NT2/D1 (cell line): ENCODE results near the gene BUD23.

Experiments used
- SUZ12 ChIP-seq: IDR thresholded peaks from 2 replicates; pipeline ENCODE4 v1.6.1; 2011; ENCODE audit not compliant: insufficient read length, insufficient read depth; ENCODE audit errors: extremely low read depth
- YY1 ChIP-seq: IDR thresholded peaks from 2 replicates; pipeline ENCODE4 v1.6.1; 2011; ENCODE audit not compliant: insufficient read length, insufficient read depth
- ZNF274 ChIP-seq: IDR thresholded peaks from 2 replicates; pipeline ENCODE4 v1.6.1; 2011; ENCODE audit warnings: mild to moderate bottlenecking, low read depth, low read length

- TF ChIP-seq YY1 (no peak), ZNF274 (no peak), SUZ12 (no peak)
Observed at GRCh38 chr7:73642834-73643233, 40.6 kb upstream of the BUD23 start.
